Endometrial microvascular endothelial cells (primary cell): Measurements from ENCODE around the gene PROK1. TPM values are rescaled to one million over a fixed set of nuclear protein-coding genes. Genes with fewer than 3 reads are reported as not detected.

Experiments
- in situ Hi-C: cut with HindIII; loops from 2 replicates; pipeline ENCODE4 v1.10.0; 2017; ENCODE audit warnings: low sequenced_read_pairs, low pct_unique_long_range_greater_than_20kb; ENCODE audit errors: inconsistent ontology term
- total RNA-seq: library from RNA; depleted of rRNA; stranded (reverse); fragments of >200 nt; gene quantifications from one replicate; pipeline ENCODE4 v1.2.3, GENCODE V29; 2015; ENCODE audit errors: inconsistent ontology term

The PROK1 gene
- total RNA-seq, 1 donor from 2014 or later, result not detected

DNA sequence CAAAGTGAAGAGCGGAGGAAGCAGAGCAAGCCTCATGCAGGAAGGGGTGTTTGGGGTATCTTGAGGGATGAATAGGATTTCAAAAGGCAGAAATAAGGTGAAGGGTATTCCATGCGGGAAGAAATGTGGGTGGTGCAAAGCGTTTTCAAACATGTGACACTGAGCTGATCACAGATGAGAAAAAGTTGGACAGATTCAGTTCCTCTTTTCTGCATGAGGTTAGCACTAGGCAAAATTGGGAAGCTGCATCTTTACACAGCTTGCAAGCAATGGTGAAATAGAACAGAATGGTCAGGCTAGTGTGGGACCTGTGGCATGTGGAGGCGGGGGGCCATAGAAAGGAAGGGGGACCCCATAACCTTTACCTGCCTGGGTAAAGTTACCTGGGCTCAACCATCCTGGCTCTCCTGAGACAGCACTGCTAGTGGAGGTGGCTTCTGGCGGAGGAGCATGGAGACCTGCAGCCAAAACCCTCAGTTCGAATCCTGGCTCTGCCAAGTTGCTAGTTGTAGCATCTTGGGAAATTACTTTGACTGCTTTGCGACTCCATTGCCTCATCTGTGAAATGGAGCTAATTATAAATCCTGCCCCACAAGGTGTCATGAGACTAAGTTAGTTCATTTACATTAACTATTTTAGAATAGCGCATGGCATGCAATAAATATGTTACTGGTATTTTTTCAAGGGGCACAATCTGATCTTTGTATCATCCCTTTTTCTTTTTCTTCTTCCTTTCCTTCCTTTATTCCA lies 51.6 kb downstream of the PROK1 start:
- in situ Hi-C loops, result no loop called here

DNA sequence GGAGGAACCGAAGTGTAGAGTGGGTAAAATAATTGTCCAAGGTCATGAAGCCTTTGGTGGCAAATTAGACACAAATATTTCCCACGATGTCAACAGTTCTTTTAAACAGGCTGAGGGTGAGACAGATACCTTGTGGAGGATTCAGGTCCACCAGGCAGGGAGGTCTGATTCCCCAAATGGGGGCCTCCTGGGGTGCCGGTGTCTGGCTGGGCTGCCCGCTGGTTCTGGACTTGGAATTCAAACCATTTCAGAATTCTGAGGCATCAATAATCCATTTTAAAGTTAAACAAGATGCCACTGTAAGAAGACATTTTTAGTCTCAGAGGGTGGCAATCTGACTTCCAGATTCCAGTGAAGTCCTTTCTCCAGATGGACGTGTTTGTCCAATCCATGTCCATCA lies 52.5 kb downstream of the PROK1 start:
- in situ Hi-C loops, result no loop called here

DNA sequence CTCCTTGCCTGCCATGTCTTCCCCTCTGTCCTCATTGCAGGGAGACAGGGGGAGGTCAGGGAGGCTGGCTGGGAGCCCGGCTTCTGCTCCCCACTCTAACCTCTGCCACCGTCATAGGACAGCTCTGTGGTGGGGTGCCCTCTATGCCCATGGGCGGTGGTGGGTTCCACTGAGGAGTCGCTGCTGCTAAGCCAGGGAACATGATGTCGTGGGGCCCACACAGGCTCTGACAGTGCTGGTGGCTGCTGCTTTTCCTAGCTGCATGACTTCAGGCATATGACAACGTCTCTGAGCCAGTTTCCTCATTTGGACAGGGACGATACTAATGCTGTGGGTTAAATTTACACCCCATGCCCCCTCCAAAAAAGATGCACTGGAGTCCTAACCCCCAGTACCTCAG lies 53.3 kb downstream of the PROK1 start:
- in situ Hi-C loops, result no loop called here

DNA sequence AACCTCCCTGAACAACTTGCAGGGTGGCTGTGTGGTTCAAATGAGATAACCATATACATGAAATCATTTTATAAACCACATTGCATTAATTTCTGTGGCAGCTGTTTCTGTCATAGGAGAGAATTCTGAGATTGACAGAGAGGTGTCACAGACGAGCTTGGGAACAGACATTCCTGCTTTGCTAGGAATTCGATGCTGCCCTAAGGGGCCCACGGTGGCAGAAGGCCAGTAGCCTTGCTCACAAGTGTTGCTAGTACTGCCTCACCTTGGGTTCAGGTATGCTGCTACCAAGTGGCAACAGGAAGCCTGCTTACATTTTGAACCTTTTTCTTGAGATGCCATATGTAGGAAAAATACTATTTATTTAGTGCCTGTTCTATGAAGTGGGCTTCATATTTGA lies 54.6 kb downstream of the PROK1 start:
- in situ Hi-C loops, result no loop called here

DNA sequence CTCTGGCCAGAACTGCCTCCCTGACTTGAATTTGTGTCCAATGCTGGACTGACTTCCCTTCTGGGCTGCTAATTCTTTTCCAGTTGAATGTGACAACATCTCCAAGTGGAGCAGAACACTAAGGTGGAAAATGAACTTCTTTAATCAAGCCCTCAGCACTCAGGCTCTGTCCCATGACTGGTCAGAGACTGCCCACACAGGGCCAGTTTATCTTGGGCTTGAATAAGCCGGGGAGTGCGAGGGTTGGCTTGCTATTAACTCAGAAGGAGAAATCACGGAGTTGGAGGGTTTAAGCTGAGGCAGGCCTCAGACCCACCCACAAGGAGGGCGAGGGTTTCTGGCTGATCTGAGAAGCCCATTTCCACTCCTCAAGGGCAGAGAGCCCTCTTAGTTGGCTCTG lies 55.6 kb downstream of the PROK1 start:
- in situ Hi-C loops, result no loop called here

Other genes starting within 250 kb of the PROK1 start
- gene KCNC4, start 240.8 kb upstream of the PROK1 start, total RNA-seq, result 3.3 TPM
- gene RBM15, start 111.8 kb upstream of the PROK1 start, total RNA-seq, result 28.7 TPM
- 11.2 TPM for gene SLC16A4, start 60.1 kb upstream of the PROK1 start, total RNA-seq
- 172 TPM for gene LAMTOR5, start 43.5 kb upstream of the PROK1 start, total RNA-seq
- gene KCNA10, start 68.0 kb downstream of the PROK1 start, total RNA-seq, result not detected
- gene KCNA2, start 155.2 kb downstream of the PROK1 start, total RNA-seq, result not detected
- not detected for gene KCNA3, start 223.8 kb downstream of the PROK1 start, total RNA-seq